GM21367 (cell line): Measurements from ENCODE around the gene LIPM.

Experiments used
- ATAC-seq: cut with Tn5 transposase; IDR thresholded peaks from one replicate; pipeline ENCODE4 v1.9.1; 2021; ENCODE audit not compliant: unreplicated experiment

The LIPM gene, protein sequence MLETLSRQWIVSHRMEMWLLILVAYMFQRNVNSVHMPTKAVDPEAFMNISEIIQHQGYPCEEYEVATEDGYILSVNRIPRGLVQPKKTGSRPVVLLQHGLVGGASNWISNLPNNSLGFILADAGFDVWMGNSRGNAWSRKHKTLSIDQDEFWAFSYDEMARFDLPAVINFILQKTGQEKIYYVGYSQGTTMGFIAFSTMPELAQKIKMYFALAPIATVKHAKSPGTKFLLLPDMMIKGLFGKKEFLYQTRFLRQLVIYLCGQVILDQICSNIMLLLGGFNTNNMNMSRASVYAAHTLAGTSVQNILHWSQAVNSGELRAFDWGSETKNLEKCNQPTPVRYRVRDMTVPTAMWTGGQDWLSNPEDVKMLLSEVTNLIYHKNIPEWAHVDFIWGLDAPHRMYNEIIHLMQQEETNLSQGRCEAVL

DNA sequence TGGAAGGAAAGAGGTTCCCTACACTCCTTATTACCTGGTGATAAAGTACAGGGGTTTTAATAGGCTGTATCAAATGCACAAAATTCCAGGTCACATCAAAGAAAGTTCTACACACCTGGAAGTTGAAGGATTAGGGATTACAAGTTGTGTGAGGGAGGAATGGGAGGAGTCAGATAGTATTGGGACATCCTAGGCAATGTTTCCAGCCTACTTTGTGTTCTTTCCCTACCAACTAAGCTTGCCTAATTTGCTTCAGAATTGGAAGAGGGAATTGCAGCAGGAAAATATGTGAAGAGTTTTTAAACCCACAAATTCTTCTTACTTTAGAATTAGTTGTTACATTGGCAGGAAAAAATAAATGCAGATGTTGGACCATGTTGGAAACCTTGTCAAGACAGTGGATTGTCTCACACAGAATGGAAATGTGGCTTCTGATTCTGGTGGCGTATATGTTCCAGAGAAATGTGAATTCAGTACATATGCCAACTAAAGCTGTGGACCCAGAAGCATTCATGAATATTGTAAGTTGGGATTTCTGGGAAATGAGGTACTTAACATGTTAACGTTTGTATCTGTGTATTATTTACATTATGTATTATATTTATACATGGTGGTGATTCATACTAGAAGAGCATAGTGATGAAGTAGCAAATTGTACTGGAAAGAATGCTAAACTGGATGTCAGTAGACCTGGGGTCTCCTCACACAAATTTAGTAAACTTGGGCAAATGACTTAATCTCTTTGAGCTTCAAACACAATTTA is at the start of gene LIPM:
LIPM (plus strand) TSS at position 208 of the 763 bp plus-strand sequence; CDS start at position 375, 167 bp downstream.
- ATAC-seq = no peak

DNA sequence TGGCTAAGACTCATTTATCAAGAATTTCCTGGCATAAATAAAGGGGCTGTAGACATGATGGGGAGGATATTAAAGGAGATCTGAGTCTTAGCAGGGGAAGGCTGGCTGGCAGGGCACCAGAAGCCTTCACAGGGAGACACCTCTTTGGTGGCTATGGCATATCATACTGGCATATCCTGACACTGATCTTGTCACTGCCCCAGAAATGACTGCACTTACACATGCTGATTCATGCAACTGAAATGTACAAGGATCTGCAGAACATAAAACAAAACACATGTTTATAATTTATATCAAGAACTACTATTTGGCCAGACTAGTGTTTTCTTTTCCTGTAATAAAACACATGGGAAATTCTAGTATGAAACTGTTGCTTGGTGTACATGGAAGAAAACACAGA is 48.2 kb upstream of the LIPM start:
- ATAC-seq = no peak

DNA sequence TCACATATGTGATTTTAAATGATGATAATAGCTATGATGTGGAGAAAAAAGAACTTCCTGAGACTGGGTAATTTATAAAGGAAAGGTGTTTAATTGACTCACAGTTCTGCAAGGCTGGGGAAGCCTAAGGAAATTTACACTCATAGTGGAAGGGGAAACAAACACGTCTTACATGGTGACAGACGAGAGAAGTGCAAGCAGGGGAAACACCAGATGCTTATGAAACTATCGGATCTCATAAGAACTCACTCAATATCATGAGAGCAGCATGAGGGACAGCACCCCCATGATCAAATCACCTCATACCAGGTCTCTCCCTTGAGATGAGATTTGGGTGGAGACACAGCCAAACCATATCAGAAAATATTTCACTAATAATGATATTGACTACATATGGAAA is 46.8 kb upstream of the LIPM start:
- ATAC-seq = no peak

DNA sequence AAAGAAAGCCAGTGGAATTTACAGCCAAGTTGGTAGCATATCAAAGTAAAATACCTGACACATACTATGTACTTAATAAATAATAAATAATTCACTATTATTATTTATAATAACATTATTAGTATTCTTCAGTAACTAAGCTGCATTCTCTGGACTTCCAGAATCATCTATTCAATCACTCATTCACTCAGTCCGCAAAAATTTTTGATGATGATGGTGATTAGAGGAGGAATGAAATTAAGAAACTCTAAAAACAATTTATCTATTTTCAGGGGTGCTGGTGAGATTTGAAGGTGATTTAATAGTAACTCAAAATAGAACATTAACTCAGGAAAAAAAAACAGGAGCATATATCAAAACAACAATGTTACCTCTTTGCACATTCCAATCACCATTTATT is 45.9 kb upstream of the LIPM start:
- ATAC-seq = no peak

DNA sequence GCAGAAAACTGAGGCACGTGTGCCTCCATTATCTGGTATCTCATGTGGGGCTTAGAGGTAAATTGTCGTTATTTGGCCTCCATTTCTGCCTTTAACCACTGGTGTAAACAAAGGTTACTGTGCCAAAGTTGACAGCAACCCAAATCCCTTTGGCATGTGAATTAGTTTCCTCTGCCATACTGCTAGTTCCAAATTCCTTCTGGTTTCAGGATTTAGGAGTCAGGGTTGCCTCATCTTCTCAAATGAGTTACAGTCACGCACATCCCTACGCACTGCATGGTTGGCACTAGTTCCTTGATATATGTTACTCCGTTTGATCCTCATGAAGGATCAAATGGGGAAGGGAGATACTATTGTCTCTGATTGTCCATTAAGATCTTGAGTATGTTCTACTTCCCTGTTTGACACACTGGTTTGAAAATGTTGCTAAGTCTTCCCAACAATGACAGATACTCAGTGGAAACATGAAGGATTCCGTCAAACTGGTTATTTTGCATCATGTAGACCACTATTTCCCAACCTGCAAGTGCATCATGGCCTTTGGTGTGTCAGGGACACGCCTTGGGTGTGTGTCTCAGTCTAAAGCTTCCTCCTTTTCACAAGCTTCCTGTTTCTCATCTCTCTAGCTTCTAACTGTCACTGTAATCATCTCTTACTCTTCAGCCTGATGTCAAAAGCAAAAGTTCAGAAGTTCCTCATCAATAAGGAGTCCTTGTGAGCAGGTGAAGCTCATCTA is 43.0 kb upstream of the LIPM start, which contains the start of gene LIPN:
LIPN (plus strand) TSS at position 655 of the 736 bp plus-strand sequence. CDS start 1,386 bp downstream, outside the sequence.
- no peak for ATAC-seq

DNA sequence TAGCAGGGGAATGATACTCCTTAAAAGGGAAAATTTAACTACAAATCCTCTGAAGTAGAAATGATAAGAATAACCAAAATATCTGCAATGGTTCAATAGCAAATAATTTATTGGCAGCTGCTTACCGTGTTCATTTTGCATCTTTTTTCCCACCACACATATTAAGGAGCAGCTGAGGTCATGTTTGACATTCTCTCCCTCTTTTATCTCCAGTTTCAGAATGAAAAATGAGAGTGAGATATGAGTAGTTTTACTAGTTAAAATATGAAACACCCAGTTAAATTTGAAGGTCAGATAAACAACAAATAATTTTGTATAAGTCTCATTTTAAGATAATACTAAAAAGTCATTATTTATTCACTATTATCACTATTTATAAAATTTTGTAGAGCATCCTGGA is 39.6 kb upstream of the LIPM start:
- no peak for ATAC-seq

DNA sequence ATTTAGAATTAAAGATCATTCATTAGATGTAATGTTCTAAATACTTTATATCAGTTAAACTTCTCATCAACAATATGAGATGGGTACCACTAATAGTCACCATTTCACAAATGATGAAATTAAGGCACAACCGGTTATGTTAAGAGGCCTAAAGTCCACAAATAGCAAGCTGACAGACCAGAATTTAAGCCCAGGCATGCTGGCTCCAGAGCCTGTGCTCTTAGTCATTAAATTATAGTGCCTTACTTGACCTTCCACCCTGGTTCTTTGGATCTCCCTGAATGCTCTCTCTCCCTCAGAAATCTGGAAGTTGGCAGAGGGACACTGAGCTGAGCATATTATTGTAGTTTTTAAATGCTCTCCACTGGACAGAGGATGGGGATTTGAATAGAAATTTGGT is 39.1 kb upstream of the LIPM start:
- no peak for ATAC-seq

DNA sequence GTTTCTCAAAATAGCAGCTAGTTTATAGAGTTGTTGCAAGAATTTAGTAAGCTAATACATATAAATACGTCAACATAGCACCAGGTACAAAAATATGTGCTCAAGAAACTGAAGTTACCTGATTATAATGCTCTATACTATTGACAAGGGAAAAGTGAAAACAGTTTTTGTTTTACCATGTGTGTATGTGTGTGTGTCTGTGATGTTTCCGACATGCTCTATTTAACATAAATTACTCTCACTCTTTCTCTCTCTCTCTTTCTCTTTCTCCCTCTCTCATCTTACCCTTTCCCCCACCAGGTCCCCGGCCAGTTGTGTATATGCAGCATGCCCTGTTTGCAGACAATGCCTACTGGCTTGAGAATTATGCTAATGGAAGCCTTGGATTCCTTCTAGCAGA is 38.4 kb upstream of the LIPM start:
- no peak for ATAC-seq

DNA sequence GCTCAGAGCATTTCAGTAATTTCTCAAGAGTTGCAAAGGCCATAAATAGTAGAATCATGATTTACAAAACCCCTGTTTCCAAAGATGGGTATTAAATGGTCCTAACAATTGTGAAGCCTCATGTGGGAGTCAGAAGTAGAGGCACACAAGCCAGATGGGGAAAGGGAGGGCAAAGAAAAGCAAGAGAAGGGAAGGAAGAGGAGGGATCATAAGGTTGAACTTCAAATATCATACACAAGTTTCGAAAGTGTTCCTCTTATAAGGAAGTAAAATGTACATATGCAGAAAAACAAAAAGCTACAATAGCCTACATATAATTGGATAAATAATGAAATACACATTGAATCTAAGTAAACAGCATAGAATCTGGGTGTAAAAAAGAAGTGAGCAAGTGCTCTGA is 36.7 kb upstream of the LIPM start:
- ATAC-seq = no peak

DNA sequence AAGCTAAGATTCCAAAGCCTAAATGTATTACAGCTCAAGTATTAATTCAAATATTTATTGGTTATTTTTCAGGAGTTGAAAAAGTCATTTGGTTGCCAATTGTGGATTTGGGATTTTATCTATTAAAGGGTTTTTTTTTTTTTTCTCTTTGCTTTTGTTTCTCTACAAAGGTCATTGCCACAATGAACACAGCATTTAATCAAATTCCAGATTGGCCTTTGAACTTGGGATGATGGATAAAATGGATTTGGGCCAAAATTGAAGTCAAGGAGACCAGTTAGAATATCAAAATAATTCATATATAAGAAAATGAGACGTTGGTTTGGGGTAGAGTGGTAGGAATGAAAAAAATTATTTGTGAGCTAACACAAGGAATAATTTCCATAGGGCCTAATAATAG is 33.1 kb upstream of the LIPM start:
- ATAC-seq = no peak

DNA sequence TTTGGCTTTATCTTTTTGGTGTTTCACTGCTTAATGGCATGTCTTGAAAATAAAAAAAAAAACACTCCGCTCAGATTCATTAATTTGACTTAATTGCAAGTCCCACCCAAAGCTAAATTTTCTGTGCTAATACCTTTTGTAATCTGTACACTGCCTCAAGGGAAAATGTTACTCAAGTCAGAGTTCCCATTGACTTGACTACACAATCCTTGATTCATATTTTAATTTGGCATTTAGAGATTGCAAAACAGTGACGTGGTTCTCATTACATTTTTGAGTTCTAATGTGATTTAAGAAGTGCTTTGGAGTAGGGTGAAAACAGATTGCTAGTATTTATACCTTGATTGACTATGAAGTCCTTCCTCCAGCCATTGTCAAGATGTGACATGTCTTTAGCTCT is 21.3 kb upstream of the LIPM start:
- ATAC-seq = no peak

DNA sequence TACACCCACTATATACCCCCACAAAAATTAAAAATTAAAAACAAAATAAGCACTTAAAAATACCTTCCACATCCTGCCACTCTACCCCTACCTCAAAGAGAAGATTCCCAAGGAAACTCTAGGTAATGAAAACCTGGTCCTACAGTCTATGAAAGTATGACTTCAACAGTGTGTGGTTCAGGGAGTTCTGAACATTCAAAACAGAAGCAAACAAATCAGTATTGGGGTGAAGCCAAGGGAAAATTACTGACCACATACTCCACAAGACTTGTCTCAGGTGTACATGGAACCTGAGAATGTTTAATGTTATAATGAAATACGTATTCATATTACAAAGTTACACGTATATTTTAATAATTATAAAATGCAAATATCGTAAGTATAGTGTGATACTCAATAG is 20.3 kb upstream of the LIPM start:
- ATAC-seq = no peak

DNA sequence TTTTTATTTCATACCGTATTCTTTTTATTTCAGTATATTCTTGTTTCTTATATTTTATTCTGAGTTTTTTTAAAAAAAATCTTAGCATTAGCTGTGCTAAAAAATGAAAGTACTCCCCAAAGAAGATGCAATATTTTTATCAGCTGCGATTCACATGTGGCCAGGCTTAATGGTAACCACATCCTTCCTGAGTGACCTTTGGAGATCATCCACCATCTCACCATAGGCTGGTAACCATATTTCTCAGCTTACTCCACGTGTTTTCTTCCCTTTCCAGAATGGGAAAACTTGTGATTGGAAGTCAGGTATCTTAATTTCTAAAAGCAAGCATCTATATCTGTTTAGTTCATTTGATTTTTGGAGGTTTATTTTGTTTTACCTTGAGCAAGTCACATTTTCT is 18.8 kb upstream of the LIPM start:
- ATAC-seq = no peak

DNA sequence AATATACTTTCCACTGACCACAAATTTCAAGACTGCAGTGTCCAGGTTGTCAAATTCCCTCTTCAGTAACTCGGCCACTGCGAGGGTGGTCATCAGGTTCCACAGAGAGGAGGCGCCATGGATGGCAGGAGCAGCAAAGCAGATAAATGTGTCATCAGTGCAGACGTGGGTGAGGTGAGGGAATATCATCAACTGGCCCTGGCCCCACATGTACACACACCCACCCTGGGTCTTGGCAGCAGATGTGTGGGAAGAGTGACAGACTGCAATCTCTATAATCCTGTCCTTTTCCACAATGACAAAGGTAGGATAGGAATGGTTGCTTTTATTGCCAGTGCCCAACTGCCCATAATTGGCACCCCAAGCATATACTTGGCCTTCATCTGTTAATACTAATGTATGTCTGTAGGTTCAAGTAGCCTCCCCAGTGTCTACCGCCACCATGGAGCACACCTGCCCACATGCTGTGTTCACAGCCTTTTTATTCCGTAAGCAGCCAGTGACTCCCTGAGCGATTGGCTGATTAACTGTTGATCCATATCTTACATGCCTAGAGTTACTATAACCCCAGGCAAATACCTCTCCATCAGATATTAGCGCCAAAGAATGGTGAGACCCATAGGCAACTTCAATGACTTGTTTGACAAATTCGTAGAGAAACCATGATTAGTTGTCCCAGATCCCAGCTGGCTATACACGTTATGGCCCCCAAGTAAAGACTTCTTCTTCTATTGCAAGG is 16.3 kb upstream of the LIPM start:
- no peak for ATAC-seq

DNA sequence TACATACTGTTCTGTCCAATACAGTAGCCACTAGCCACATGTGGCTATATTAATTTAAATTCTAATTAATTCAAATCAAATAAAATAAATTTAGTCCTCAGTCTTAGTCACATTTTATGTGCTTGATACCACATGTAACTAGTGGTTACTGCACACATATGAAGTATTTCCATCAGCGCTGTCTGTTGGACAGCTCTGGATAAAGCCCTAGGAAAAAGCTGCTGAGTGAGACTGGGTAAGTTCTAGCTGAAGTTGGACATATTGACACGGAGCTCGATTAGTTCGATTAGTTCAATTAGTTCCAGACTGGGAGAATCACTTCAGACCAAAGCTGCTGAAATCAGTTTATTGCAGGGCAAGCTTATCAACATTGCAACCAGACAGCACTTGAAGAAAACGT is 15.1 kb upstream of the LIPM start:
- no peak for ATAC-seq

DNA sequence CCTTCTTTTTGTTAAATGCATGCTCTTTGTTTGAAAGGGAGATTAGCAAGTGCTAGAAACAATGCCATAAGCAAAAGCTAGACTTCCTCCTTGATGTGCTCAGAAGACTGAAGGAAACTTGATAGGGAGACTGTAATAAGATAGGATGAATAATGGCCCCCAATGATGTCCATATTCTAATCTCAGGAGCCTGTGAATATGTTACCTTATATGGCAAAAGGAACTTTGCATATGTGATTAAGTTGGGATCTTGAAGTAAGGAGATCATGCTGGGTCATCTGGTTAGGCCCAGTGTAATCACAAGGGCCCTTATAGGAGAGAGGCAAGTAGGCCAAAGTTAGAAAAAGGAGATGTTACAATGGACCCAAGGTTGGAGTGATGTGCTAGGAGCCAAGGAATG is 13.6 kb upstream of the LIPM start:
- no peak for ATAC-seq

DNA sequence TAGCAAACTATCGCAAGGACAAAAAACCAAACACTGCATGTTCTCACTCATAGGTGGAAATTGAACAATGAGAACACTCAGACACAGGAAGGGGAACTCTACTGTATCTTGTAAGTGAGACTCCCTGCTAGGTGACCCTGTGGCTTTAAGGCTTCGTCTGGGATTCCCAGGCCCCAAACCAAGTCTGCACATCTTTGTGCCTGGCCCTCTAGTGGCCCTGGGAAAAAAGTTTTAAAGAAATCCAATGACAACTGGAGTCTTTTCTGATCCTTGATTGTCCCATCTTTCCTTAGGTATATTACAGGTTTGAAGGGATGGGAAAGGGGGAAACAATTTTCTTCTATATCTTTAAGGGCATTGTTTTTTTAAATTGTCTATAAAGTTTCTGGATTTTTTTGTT is 10.6 kb upstream of the LIPM start:
- no peak for ATAC-seq

DNA sequence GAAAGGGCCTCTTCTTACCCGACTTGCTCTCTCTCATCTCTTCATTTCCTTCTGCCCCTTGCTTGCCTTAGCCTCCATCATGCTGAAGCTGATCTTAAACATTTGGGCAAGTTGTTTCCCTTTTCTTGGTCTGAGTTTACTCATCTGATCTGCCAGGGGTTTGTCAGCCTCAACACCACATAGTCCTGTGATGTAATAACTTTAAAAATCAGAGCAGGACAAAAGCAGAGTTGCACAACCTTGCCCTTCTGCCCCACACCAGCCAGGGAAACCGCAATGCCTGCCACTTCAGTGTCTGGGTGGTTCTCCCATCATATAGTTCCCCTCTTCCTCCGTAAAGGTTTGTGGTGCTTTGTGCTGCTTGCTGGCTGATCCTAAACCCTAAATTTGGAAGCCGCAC is 9.9 kb upstream of the LIPM start:
- no peak for ATAC-seq

DNA sequence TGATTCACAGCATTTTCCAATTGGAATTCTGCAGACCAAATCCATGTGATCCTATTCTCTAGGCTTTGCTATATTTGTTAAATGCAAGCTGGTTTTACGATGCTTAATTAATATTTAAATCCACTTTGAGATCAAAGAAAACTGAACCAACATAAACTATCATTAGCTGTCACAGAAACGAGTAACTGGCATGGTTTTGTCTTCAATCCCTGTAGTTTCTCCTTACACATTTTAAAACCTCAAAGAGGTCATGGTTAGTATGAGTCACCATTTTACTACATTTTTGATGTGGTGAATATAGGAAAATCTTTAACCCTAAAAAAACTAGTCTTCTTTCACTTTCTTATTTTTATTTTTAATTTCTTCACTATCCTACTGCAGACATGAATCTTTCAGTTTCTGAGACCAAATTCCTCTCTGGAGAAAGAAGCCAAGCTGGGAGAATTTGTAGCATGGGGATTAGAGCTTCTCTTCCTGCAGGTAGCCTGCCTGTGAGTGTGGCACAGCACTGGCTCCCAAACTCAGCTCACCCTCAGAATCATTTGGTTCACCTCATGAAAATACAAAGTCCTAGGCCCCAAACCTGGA is 8.7 kb upstream of the LIPM start:
- no peak for ATAC-seq

DNA sequence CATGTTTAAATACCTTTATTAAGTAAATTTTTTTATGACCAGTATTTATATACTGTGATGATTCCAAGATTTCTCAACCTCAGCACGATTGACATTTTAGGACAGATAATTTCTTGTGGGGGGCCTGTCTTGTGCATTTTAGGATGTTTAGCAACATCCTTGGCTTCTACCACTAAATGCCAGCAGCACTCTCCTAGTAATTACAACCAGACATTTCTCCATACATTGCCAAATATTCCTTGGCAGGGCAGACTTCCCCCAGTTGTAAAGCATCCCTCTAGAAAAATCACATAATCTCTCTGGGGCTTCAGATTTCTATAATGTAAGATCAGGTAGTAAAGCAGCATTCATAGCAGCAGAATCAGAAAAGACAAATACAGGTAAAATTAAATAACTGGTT is 7.8 kb upstream of the LIPM start:
- no peak for ATAC-seq
